Measurements from ENCODE around the gene KHDC3L. TPM values are rescaled to one million over a fixed set of nuclear protein-coding genes. Genes with fewer than 3 reads are reported as not detected.

The KHDC3L gene
- total and polyA plus RNA-seq, 2 of the 4 experiments (the other 2 are of a cell fraction): not detected

- DNase-seq: no peak
- Histone ChIP-seq H4K8ac (ENCODE audit: low read depth in 2 of 2, low read length in 2 of 2) (no peak overlapping the region), H3K56ac (ENCODE audit: extremely low read depth, insufficient read depth, low read length) (no peak overlapping the region), H2AK9ac (replicated peaks; ENCODE audit: low read depth, low read length, poor library complexity) (no peak overlapping the region), H3K79me1 (ENCODE audit: low read depth in 1 of 2, low read length in 2 of 2) (no peaks in the 10 kb centered on the region), H4K5ac (ENCODE audit: low read depth, low read length) (no peak overlapping the region), H2AK5ac (ENCODE audit: low read depth, low read length) (no peak overlapping the region), H3K9me3 (ENCODE audit: control insufficient read depth, insufficient read depth, low read length) (no peaks in the 10 kb centered on the region), H3K14ac (replicated peaks; ENCODE audit: low read depth, low read length) (no peak overlapping the region), H2BK20ac (ENCODE audit: low read depth, low read length) (no peak overlapping the region), H3K9ac (ENCODE audit: low read depth, low read length) (no peak overlapping the region), H2BK5ac (ENCODE audit: low read depth, low read length, poor library complexity, severe bottlenecking) (no peak overlapping the region), H4K20me1 (ENCODE audit: insufficient read depth, low read length) (no peaks in the 10 kb centered on the region), H3K4me1 (ENCODE audit: control insufficient read depth, insufficient read depth, low read length) (peaks cover 2% of the 10 kb centered on the region; the same call in 1 of the 2 replicates), H2BK120ac (ENCODE audit: low read depth, low read length) (no peak overlapping the region), H3K27me3 (ENCODE audit: control insufficient read depth, insufficient read depth, low read length) (peaks cover 10% of the 10 kb centered on the region), H4K91ac (ENCODE audit: insufficient read depth, low read depth, low read length) (no peak overlapping the region), H3K9me1 (ENCODE audit: insufficient read depth, low read length) (no peaks in the 10 kb centered on the region), H3K4me2 (ENCODE audit: low read depth, low read length) (no peak overlapping the region), H2BK15ac (ENCODE audit: low read depth, low read length) (no peak overlapping the region), H3K18ac (ENCODE audit: low read depth, low read length) (no peak overlapping the region), H3K4ac (ENCODE audit: low read depth, low read length) (no peak overlapping the region), H2AFZ (replicated peaks; ENCODE audit: low read length, poor library complexity) (no peak overlapping the region), H3K23ac (ENCODE audit: low read depth, low read length) (no peak overlapping the region), H3K4me3 (ENCODE audit: insufficient read depth, low read depth, low read length) (no peak overlapping the region), H3K36me3 (ENCODE audit: control insufficient read depth, insufficient read depth, low read length) (no peaks in the 10 kb centered on the region), H3K27ac (ENCODE audit: insufficient read depth, low read length) (no peak overlapping the region)
- CTCF ChIA-PET: no interaction called here
- TF ChIP-seq ELK1 (IDR thresholded peaks at IDR 0.05; ENCODE audit: borderline replicate concordance, low read depth, low read length) (no peak), MAZ (IDR thresholded peaks at IDR 0.05; ENCODE audit: borderline replicate concordance, low read depth, low read length) (no peak), CEBPB (IDR thresholded peaks at IDR 0.05; ENCODE audit: low read depth, low read length) (no peak), RFX5 (IDR thresholded peaks at IDR 0.05; ENCODE audit: low read depth, low read length) (no peak), BHLHE40 (IDR thresholded peaks at IDR 0.05; ENCODE audit: low read depth, low read length) (no peak), NFE2L2 (IDR thresholded peaks at IDR 0.05; ENCODE audit: low read depth, low read length) (no peak), SMC3 (IDR thresholded peaks at IDR 0.05; ENCODE audit: low read depth, low read length) (no peak), RCOR1 (IDR thresholded peaks at IDR 0.05; ENCODE audit: insufficient replicate concordance, low read length) (no peak), POLR2A (IDR thresholded peaks at IDR 0.05; ENCODE audit: low read depth, low read length) (no peak), MAFK (IDR thresholded peaks at IDR 0.05; ENCODE audit: low read depth, low read length) (no peak), CHD1 (IDR thresholded peaks at IDR 0.05; ENCODE audit: low read depth, low read length) (no peak), RAD21 (IDR thresholded peaks at IDR 0.05; ENCODE audit: low read length) (no peak), MXI1 (IDR thresholded peaks at IDR 0.05; ENCODE audit: borderline replicate concordance, low read depth, low read length) (no peak), FOS (IDR thresholded peaks at IDR 0.05; ENCODE audit: low read depth, low read length) (no peak)
- TF ChIP-seq, protein P1, sequence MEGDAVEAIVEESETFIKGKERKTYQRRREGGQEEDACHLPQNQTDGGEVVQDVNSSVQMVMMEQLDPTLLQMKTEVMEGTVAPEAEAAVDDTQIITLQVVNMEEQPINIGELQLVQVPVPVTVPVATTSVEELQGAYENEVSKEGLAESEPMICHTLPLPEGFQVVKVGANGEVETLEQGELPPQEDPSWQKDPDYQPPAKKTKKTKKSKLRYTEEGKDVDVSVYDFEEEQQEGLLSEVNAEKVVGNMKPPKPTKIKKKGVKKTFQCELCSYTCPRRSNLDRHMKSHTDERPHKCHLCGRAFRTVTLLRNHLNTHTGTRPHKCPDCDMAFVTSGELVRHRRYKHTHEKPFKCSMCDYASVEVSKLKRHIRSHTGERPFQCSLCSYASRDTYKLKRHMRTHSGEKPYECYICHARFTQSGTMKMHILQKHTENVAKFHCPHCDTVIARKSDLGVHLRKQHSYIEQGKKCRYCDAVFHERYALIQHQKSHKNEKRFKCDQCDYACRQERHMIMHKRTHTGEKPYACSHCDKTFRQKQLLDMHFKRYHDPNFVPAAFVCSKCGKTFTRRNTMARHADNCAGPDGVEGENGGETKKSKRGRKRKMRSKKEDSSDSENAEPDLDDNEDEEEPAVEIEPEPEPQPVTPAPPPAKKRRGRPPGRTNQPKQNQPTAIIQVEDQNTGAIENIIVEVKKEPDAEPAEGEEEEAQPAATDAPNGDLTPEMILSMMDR (conservative IDR thresholded peaks at IDR 0.05; ENCODE audit: low read depth, low read length): no peak
- TF ChIP-seq, protein P2, sequence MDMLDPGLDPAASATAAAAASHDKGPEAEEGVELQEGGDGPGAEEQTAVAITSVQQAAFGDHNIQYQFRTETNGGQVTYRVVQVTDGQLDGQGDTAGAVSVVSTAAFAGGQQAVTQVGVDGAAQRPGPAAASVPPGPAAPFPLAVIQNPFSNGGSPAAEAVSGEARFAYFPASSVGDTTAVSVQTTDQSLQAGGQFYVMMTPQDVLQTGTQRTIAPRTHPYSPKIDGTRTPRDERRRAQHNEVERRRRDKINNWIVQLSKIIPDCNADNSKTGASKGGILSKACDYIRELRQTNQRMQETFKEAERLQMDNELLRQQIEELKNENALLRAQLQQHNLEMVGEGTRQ (IDR thresholded peaks at IDR 0.05; ENCODE audit: low read depth, low read length): no peak
- POLR2A ChIA-PET (ENCODE audit: unreplicated experiment): no interaction called here
- dilution Hi-C loops (cut with HindIII; ENCODE audit: low sequenced_read_pairs, unreplicated experiment): no loop called here
- intact Hi-C loops (cut with micrococcal nuclease): no loop called here
- ATAC-seq (ENCODE audit: low read depth): no peak
- no TSS peak for BruUV-seq (replicated peaks)
- in situ Hi-C loops (cut with MboI; ENCODE audit: low sequenced_read_pairs): loop anchor here (25.0 kb wide), 1 partner anchor 931 kb away; no protein-coding TSS in a partner anchor
Observed at GRCh38 chr6:73343164-73343563, 19.3 kb upstream of the KHDC3L start.
